ENCODE data around the gene KIF11. TPM values are rescaled to one million over a fixed set of nuclear protein-coding genes. Genes with fewer than 3 reads are reported as not detected.

The KIF11 gene
- total RNA-seq, 1 donor from 2014 or later, result 9.4 TPM

- TF ChIP-seq CTCF (IDR thresholded peaks at IDR 0.05; ENCODE audit: unreplicated experiment), result no peak
- peaks cover 5% of the 10 kb centered on the region for H3K27me3 Mint-ChIP-seq (ENCODE audit: unreplicated experiment)
- H3K4me3 Mint-ChIP-seq (ENCODE audit: unreplicated experiment), result no peak overlapping the region
- H3K4me1 Mint-ChIP-seq (ENCODE audit: unreplicated experiment), result peaks cover 25% of the 10 kb centered on the region
- H3K27ac Mint-ChIP-seq (ENCODE audit: unreplicated experiment), result no peak overlapping the region
- DNase-seq (ENCODE audit: low spot score), result no peak
- no peaks in the 10 kb centered on the region for H3K9me3 Mint-ChIP-seq (ENCODE audit: unreplicated experiment)
- peaks cover 4% of the 10 kb centered on the region for H3K36me3 Mint-ChIP-seq (ENCODE audit: low read depth, unreplicated experiment)
Observed at GRCh38 chr10:92702301-92702916, 109.5 kb downstream of the KIF11 start.

Other genes starting within 250 kb of the KIF11 start
- gene IDE, start 19.0 kb upstream of the KIF11 start, total RNA-seq (ENCODE audit: unreplicated experiment), result 41.6 TPM
- gene HHEX, start 96.8 kb downstream of the KIF11 start, total RNA-seq (ENCODE audit: unreplicated experiment), result 182 TPM